CD4-positive, alpha-beta T cell treated with Interleukin-17A for 4 hours (primary cell): Measurements from ENCODE around the gene RIPK1.
A peak's percentile ranks its signal among the peaks of the same experiment; 100 is the strongest.
"Not testable (repeated sequence)": the region's sequence is repeated elsewhere in the genome, so short reads cannot be mapped to it uniquely, and the experiment has no call there.

Experiments
- DNase-seq: peaks from one replicate; pipeline ENCODE4 v3.0.0-alpha.2; 2020; ENCODE audit warnings: mixed read lengths

Gene RIPK1

DNA sequence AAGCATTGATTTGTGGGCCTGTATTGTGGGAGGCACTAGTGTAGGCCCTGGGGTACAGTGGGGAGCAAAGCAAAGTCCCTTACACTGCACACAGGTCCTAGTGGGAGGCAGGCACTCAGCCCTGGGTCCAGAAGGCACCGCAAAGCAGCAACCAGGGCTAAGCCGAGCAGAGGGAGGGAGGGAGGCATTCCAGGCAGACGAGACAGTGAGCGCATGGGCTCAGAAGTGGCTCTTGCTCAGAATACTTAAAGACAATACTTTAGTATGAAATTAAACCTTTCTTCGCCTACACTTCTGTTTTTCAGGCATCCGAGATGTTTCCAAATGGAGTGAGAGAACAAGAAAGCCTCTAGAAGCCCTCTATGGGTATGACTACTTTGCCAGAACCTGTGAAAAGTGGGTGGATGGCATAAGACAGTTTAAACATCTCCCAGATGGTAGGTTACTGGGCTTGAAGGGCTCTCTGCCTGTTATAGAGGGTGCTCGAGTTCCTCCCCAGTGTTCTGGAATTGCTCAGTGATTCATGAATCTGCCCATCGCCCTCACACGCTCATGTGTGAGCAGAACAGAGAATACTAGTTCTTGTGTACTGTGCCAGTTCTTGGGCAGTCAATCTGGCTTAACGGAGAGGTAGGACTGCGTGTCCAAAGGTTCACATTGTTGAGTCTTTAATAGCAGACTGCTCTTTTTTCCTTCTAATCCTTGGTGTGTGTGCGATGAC is 68.9 kb downstream of the RIPK1 start:
- no peak for DNase-seq

DNA sequence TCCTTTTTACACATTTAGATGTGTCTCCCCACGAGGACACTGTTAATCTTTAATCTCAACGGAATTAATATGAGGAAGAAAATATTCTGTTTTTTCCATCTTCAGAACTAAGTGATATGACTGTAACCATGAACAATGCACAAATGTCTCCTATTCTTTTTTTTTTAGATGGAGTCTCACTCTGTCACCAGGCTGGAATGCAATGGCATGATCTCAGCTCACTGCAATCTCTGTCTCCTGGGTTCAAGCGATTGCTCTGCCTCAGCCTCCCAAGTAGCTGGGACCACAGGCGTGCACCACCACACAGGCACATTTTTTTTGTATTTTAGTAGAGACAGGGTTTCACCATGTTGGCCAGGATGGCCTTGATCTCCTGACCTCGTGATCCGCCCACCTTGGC is 69.6 kb downstream of the RIPK1 start:
- DNase-seq: not testable (repeated sequence)

DNA sequence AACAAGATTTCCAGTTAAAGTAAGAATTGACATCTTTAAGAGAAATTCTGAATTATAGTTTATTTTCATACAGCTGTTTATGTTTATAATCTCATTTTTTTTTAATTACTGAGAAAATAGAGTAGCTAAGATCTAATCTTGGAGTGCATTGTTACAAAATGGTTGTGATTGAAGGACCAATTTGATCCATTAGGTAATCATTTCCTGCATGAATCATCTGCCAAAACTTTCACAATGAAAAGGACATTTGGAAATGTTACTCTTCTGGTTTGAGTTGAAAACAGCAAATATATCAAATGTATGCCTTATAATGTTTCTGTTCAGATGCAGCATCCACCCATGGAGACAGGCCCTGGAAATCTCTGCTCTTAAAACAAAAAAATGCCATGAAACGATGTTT is 70.0 kb downstream of the RIPK1 start:
- DNase-seq: no peak

DNA sequence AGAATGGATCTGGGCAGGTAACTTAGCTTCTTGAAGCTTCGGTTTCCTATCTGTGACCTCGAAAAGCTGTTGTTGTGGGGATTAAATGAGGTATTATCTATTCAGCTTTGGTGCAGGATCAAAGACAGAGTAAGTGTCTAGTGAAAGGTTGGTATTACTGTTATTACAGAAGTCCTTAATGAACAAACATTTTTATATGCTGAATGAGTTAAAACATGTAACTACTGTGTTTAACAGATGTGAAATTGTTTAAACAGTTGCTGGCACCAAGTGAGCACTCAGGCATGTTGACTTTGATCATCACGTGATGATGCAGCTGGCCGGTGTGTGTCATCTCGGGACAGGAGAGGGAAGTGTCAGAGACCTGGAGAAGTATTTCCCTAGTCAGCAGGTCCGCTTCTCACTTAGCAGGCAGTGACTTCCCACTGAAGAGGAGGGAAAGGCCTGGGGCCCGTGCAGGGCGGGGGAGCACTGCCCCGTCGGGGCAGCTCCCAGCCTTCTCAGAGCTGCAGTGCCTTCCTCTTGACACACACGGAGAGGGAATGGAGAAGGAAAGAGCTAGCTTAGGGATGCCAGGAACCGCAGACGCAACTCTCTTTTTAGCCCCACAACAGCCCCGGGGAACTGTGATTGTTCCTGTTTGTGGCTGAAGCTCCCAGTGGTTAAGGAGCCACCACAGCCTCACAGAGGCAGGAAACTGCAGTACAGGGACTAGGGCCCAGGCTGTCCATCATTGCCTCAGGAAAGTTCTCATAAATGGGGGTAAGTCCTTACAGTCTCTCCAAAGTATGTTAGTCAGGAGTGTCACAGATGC is 71.0 kb downstream of the RIPK1 start:
- DNase-seq: no peak

DNA sequence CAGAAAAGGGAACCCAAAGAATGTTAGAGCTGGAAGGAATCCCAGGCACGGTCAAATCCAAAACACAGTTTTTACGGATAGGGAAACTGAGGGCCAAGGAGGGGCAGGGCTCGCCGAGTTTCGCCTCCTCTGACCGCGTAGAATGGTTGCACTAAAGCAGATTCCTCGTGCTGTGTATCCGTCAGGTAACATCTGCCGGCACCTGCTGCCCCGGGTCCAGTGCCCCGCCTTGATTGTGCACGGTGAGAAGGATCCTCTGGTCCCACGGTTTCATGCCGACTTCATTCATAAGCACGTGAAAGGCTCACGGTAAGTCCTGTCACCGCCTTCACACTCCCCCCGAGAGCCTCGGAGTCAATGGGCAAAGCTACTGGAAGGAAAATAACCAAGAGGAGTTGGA is 71.9 kb downstream of the RIPK1 start:
- DNase-seq: no peak

DNA sequence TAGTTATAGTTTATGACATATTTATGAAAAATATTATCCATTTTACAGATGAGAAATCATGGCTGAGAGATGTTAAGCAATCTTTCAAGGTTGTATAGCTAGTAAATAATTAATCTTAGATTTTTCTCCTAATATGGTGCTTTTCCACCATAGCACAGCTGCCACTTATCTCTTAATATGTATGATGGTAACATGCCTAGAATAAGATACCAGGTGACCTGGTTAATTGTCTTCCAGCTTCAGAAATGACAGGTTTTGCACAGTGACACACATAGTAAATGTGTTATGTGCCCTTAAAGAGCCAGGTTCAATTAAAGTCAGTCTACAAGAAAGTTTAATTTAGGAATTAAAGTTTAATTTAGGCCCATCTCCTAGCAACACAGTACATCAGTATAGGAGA is 74.2 kb downstream of the RIPK1 start:
- DNase-seq: no peak

DNA sequence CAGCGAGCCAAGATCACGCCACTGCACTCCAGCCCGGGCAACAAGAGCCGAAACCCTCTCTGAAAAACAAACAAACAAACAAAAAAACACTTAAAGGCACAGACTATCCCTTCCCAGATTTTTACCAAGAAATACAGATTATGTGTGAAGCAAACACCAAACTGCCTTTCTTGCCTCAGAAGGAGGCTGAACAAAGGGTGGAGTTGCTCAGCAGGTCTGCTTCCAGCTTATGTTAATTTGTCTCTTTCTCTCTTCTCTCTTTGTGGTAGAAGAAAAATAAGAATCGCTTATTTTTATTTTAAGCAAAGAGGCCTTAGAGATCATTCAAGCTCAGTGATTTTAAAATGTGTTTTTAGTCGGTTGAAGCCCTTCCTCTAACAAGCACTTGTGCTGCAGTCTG is 74.9 kb downstream of the RIPK1 start:
- no peak for DNase-seq

DNA sequence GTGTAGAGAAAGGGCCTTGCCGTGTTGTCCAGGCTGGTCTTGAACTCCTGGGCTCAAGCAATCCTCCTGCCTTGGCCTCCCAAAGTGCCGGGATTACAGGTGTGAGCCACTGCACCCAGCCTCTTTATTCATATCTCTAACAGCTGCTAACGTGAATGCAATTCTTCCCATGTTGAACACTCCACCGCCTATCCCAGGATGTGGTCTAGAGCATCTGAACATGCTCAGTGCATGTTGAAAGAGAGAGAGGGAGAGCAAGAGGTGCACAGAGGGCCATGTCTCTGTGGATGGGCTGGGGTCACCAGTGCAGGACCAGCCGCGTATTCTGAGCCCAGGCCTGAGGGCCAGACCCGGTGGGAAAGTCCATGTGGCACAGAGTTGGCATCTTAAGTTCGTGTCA is 76.3 kb downstream of the RIPK1 start:
- no peak for DNase-seq

DNA sequence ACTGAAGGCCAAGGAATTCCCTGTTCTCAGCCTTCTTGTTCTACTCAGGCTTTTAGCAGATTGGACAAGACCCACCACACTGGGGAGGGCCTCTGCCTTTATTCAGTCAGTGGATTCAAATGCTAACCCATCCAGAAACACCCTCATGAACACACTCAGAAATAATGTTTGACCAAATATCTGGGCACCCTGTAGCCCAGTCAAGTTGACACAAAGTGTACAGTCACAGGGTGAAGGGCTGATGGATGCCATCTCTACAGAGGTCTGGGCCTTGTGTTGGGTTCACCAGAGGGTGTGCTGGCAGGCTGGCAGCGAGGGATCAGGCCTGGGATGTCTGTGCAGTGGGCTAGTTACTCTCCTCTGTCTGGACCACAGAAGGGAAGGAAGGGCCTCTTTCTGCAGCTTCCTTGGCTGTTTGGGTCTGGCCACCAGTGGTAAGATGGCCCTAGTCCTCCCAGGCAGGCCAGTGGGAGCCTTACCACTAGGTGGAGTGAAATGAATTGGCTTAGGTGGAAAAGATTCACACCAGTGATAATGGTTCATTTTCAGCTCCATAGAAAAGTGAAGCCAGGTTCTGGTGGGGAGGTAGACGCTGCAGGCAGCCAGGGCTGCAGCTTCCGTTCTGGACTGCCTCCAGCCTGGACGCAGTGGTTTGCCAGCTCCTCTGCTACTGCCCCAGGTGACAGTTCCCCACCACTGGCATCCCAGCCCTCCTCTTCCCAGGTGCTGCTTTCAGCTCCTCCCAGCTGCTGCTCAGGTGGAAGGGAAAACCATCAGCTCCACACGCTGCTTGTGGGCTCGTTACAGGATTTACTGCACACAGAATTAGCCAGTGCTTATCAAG is 79.8 kb downstream of the RIPK1 start:
- no peak for DNase-seq

DNA sequence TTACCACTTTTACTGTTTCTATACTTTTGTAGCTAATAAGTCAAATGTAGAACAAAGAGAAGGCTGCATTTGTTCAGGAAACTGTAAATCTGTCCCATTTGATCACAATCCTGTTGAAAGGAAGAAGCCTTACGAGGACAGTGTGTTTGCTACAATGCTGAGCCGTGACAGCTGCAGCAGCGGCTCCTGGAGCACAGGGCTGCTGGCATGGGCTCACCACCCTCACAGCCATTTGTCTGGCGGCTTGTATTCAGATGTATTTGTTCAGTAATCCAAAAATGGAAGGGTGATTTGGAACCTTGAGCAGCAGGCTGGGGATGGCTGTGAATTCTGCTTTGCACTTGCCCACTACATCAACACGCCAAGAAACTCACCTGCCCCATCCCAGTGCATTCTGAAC is 83.4 kb downstream of the RIPK1 start:
- no peak for DNase-seq

DNA sequence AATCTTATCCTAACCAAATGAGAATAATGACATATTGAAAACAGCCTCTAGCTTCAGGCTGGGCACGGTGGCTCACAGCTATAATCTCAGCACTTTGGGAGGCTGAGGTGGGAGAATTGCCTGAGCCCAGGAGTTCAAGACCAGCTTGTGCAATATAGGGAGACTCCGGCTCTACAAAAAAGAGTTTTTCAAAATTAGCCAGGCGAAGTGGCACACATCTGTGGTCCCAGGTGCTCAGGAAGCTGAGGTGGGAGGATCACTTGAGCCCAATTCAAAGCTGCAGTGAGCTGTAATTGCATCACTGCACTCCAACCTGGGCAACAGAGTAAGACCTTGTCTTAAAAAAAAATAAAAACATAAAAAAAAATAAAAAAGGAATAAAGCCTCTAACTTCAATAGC is 84.4 kb downstream of the RIPK1 start:
- no peak for DNase-seq

DNA sequence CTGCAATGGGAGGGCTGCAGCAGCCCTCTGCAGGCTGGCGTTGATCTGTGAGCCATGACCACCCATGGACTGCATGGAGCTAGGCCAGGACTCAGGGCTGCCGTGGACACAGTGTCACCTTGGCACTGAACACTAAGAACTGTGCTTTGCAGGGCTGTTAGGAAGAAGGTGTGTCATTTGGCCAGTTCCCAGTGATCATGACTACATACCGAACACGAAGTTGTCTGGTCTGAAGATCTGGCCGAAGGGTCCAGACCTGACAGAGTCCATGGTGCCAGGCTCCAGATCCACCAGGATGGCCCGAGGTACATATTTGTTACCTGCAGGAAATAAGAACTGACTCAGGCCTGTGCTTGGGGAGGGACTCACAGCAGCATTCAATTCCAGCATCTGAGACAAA is 87.1 kb downstream of the RIPK1 start:
- not testable (repeated sequence) for DNase-seq

DNA sequence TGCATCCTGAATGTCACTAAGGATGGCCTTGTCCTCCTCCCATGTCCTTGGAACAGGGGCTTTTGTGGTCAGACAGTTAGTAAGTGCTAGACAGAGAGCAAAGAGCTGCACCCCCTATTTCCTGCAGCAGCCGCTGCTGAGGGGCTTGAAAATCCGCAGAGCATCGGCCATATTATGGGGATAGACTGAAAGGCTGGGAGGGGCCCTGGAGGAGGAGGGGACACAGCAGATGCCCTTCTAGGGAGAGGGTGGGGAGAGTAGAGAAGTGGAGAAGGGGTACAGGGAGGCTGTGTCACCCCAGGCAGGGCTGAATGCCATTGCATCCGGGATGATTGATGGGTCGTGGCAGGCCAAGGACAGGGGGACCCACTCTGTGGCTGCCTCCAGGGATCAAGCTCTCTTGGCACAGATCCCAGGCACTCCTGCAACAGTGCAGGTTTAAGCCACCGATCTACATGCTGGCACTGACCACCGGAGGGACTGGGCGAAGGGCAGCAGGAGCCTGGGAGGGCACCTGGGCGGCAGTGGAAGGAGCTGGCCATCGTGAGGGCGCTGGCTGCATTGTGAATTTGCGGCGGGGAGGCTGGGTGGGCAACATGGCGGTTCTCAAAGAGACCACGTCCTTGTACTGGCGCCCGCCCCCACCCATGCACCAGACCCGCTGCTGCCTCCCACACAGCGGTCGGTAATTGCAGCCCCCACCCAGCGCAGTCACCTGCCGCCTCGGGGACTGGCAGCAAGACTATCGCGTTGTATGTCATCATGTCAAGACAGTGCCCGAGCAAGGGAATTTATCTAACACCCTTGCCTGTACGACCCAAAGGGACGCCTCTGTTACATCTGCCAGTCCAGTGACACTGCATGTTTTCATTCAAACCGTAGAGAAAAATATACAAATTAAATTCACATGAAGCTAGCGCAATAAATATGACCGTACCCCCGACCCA is 88.2 kb downstream of the RIPK1 start:
- peak; percentile 35 for DNase-seq

DNA sequence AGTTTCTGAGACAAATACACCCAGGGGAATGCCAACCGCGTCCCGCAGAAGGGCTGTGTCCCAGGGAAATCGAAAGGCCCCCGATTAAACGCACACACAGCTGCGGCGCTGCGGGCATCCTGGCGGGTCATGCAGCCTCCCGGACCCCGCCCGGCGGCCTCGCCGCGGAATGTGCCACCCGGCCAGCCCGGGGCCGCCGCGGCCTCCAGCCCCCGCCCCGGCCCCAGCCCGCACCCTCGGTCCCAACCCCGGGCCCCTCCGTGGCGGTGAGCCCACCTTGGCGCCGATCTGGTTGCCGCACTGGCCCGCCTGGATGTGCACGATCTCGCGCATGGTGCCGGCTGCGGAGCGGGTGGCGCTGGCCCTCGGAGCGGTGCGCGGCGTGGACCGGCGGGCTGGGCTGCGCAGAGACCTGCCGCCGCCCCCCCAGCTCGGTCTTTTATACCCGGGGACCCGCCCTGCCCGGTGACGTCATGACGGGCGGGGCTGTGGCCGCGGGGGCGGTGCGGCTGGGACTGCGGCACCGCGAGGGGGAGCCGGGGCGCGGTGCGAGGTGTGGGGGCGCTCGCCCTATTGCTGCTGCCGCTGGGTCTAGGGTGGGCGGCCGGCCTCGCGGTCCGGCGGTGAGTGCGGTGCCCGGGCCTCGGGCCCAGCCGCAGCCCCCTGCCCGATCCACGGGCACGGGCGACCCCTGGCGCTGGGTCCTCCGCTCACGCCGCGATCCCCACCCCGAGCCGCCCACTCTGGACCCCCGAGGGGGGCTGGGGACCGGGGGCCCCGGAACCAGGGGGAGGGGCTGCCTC is 89.0 kb downstream of the RIPK1 start, which contains the start of gene TUBB2A:
TUBB2A (minus strand) TSS at position 414 of the 803 bp plus-strand sequence; CDS start at position 333, 81 bp downstream.
- DNase-seq: peak; percentile 91

DNA sequence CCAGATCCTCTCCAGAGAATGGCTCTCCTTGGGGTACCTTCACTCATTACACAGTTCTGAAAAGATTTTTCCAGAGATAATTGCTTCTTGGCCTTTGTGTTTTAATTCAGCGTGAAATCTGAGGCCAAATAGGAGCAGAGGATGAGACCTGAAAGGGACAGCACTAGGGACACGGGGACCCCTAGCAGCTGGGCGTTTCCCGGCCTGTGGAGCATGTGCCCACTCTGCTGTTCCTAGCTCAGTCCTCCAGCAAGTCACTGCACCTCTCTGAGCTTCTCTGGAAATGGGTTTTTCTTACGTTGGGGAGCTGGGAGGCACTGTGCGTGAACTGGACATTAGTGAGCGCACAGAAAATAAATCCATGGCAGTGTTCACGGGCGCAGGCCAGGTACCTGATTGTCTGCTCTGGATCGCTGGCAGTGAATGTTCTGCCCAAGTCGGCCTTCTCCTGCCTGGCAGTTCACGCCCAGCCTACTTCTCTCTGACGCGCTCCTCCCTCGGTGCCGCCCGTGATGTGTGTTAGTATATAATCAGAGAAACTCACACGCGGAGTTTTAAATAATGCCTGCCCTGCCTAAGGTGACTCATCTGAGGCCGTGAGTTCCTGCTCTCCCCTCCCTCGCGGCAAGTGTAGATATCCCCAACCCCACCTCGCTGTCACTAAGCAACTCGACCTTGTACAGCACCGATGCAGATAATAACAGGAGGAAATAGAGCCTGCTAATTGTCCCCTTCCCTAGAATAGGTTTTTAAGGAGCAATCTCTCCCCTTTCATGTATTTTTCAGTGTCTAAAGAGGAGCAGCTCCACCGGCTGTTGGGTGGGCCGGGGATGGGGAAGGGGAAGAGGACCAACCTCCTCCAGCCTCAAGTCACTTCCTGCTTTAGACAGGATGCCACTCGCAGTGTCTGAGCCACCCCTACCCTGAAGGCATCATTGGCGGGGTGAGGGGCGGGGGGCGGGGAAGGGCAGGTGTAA is 91.8 kb downstream of the RIPK1 start:
- peak; percentile 81 for DNase-seq

DNA sequence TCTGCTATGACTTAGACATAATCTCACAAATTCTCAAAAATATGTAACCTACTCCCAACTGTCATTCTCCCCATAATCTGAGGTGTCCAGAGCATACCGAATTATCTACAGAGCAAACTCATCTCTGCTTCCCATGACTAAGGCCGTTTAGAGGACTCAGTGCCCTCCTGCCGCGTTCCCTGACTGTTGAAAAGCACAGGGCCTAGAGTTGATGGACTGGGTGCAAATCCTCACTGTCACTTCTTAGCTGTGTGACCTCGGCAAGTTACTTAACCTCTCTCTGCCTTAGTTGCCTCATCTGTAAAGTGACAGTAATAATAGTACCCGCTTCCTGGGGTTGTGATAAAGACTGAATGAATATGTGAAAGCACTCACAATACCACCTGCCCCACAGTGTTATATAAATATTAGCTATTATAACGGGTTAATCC is 93.8 kb downstream of the RIPK1 start:
- DNase-seq: no peak

DNA sequence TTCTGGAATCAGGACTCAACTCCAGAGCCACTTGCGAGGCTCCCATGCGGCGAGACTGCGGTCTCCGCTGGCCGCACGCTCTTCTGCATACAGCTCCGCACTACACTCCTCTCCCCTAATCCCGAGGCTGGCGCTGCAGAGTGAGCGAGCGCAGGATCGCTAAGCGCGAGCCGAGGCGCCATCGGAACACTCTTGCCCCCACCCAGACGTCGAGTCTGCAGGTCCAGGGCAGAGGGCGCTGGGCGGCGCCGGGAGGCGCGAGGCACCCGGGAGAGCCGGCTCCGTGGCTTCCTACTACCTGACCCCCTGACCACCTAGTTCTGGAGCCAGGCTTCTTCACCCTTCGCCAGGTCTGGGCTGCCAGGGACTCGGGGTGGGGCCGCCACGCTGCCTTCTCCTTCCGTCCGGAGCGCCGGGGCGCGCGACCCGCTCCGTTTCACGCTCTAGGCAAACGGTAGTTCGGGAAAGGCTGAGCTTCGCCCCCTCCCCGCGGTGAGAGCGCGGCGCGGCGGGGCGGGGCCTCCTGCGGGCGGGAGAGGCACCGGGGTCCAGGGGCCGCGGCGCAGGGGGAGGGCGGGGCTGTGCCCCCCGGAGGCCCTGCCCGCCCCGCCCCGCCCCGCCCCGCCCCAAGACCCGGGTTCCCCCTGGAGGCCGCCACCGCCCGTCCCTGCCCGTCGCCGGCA is 94.4 kb downstream of the RIPK1 start:
- peak; percentile 79 for DNase-seq

DNA sequence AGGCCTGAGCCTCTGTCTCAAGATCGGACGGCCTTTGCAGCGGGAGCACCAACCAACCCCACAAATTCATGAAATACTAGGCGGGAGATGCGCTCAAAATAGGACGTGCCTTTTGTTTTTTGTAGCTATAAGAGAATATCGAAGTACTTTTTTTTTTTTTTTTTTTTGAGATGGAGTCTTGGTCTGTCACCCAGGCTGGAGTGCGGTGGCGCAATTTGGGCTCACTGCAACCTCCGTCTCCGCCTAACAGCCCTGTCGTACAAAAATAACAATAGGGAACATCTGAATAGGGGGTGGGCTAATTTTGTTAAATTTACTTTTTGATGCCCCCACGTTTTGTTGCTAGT is 94.9 kb downstream of the RIPK1 start:
- DNase-seq: no peak

DNA sequence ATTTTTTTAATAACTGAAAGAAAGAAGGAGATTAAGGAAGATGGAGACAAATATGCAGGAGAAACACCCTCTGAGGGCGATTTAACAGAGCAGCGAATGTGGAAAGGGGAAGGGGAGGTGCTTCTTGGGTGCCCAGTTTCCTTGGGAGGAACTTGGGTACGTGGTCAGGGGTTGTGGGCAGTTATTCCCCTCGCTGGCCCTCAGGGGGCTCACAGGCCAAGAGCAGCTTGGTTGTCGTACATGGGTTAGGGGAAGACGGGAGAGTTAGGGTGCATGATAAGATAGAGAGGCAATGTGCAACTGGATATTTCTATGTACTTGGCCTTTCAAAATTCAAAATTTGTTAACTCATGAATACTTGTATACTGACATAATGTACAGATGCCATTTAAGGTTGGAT is 96.1 kb downstream of the RIPK1 start:
- no peak for DNase-seq
